OCI-LY7 (cell line): Measurements from ENCODE around the gene ZDHHC14.
"Not testable (repeated sequence)": the region's sequence is repeated elsewhere in the genome, so short reads cannot be mapped to it uniquely, and the experiment has no call there.

Experiments
- EZH2phosphoT487 ChIP-seq: fragments of 200-600 bp; sonication (generic); IDR thresholded peaks from 2 replicates; pipeline ENCODE4 v1.6.1; 2018; ENCODE audit warnings: low read depth, borderline replicate concordance, mild to moderate bottlenecking, mixed run types, antibody characterized with exemption, low read length, moderate library complexity, mixed read lengths
- TF ChIP-seq, protein P1 (sequence below): fragments of 200-600 bp; sonication (generic); conservative IDR thresholded peaks from 2 replicates; pipeline ENCODE4 v1.5.1; 2014; ENCODE audit warnings: mild to moderate bottlenecking, antibody characterized with exemption, low read length, moderate library complexity, mixed read lengths

DNA sequence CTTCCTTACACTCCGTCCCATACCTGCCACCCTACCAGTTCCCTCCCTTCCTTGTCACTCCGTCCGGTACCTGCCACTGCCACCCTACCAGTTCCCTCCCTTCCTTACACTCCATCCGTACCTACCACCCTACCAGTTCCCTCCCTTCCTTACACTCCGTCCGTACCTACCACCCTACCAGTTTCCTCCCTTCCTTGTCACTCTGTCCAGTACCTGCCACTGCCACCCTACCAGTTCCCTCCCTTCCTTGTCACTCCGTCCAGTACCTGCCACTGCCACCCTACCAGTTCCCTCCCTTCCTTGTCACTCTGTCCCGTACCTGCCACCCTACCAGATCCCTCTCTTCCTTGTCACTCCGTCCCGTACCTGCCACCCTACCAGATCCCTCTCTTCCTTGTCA is 310.6 kb downstream of the ZDHHC14 start:
- TF ChIP-seq, protein P1, sequence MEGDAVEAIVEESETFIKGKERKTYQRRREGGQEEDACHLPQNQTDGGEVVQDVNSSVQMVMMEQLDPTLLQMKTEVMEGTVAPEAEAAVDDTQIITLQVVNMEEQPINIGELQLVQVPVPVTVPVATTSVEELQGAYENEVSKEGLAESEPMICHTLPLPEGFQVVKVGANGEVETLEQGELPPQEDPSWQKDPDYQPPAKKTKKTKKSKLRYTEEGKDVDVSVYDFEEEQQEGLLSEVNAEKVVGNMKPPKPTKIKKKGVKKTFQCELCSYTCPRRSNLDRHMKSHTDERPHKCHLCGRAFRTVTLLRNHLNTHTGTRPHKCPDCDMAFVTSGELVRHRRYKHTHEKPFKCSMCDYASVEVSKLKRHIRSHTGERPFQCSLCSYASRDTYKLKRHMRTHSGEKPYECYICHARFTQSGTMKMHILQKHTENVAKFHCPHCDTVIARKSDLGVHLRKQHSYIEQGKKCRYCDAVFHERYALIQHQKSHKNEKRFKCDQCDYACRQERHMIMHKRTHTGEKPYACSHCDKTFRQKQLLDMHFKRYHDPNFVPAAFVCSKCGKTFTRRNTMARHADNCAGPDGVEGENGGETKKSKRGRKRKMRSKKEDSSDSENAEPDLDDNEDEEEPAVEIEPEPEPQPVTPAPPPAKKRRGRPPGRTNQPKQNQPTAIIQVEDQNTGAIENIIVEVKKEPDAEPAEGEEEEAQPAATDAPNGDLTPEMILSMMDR: not testable (repeated sequence)
- not testable (repeated sequence) for TF ChIP-seq EZH2phosphoT487
